Endodermal cell (in vitro differentiated cells): ENCODE measurements around the gene TSPAN17. TPM values are rescaled to one million over a fixed set of nuclear protein-coding genes. Genes with fewer than 3 reads are reported as not detected.
A peak's percentile ranks its signal among the peaks of the same experiment; 100 is the strongest.

Experiments used
- DNase-seq: peaks from one replicate; pipeline ENCODE4 v3.0.0-alpha.2; 2017
- H3K27ac ChIP-seq: 2 replicates; pipeline ENCODE4 v1.5.1; 2013; ENCODE audit warnings: mild to moderate bottlenecking, low read depth, low read length, moderate library complexity
- H3K27me3 ChIP-seq: 2 replicates; pipeline ENCODE4 v1.6.1; 2013; ENCODE audit warnings: mild to moderate bottlenecking, low read length, moderate library complexity; ENCODE audit not compliant: insufficient read depth, control insufficient read depth, poor library complexity, severe bottlenecking
- H3K36me3 ChIP-seq: 2 replicates; pipeline ENCODE4 v1.7.0; 2013; ENCODE audit warnings: mild to moderate bottlenecking, low read length, moderate library complexity; ENCODE audit not compliant: control insufficient read depth, insufficient read depth
- H3K4me1 ChIP-seq: one replicate; pipeline ENCODE4 v1.7.0; 2013; ENCODE audit warnings: low read length; ENCODE audit not compliant: control insufficient read depth, insufficient read depth
- H3K4me3 ChIP-seq: 2 replicates; pipeline ENCODE4 v1.5.1; 2013; ENCODE audit warnings: mild to moderate bottlenecking, low read length, moderate library complexity
- H3K9ac ChIP-seq: 2 replicates; pipeline ENCODE4 v1.6.1; 2013; ENCODE audit warnings: mild to moderate bottlenecking, low read length, moderate library complexity; ENCODE audit not compliant: poor library complexity, severe bottlenecking; ENCODE audit errors: extremely low read depth
- H3K9me3 ChIP-seq: 2 replicates; pipeline ENCODE4 v1.6.1; 2013; ENCODE audit warnings: mild to moderate bottlenecking, low read length, moderate library complexity; ENCODE audit not compliant: control insufficient read depth
- H3K27ac Mint-ChIP-seq: 2 replicates; pipeline ENCODE4 v1.8.0; 2020; ENCODE audit warnings: mixed read lengths
- H3K27me3 Mint-ChIP-seq: 2 replicates; pipeline ENCODE4 v1.8.0; 2021; ENCODE audit warnings: mild to moderate bottlenecking, mixed read lengths; ENCODE audit not compliant: insufficient read depth
- H3K36me3 Mint-ChIP-seq: 2 replicates; pipeline ENCODE4 v1.8.0; 2020; ENCODE audit warnings: low read depth, mixed read lengths
- H3K4me1 Mint-ChIP-seq: 2 replicates; pipeline ENCODE4 v1.8.0; 2020; ENCODE audit warnings: mixed read lengths
- H3K4me3 Mint-ChIP-seq: 2 replicates; pipeline ENCODE4 v1.8.0; 2020; ENCODE audit warnings: mild to moderate bottlenecking, moderate library complexity, mixed read lengths
- H3K9me3 Mint-ChIP-seq: 2 replicates; pipeline ENCODE4 v1.8.0; 2020; ENCODE audit warnings: mild to moderate bottlenecking, mixed read lengths
- WGBS, 2 experiments: methylation state at CpG; one replicate each; pipeline versions ENCODE4 v1.1.5 to v1.1.7; 2013; ENCODE audit warnings: missing lambda C conversion rate in 2 of 2, mixed read lengths in 1 of 2; ENCODE audit not compliant: insufficient coverage in 1 of 2, insufficient read length in 1 of 2; 5-methylcytosine and 5-hydroxymethylcytosine counted together
- total RNA-seq, 2 donors: library from RNA; stranded (reverse); fragmentation: NEBNext Ultra II Directional in 1 of 2; extraction: Animal tissue kit (Norgen Biotek cat#: 25700) in 1 of 2; gene quantifications; 2 replicates in 1 of 2; 3 replicates in 1 of 2; pipeline ENCODE4 v1.2.1, GENCODE V29; 2021
- TF ChIP-seq, protein P1 (sequence below): fragments of 200-600 bp; sonication (generic); conservative IDR thresholded peaks from 2 replicates; pipeline ENCODE4 v1.5.0; 2021; ENCODE audit warnings: antibody characterized with exemption, mild to moderate bottlenecking

The TSPAN17 gene
- total RNA-seq, 2 donors from 2014 or later = 49.3 to 50.3 TPM

DNA sequence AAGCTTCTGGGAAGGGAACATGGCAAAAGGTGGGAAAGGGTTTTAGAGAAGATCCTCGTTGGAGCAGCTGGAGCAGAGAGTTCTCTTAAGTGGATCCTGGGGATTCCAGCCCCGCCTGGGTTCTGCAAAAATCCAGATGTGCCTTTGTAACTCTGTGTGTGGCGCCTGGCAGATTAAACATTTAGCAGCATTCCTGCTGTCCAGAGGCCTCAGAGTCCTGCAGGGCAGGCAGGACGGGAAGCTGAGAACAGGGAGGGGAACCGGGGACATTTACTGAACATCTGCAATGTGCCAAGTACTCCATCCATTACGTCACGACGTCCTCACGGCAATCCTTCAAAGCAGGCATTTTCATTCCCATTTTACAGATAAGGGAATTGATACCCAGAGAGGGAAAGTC is 10.9 kb upstream of the TSPAN17 start:
- no peak for DNase-seq
- no peak overlapping the region for H3K4me3 ChIP-seq
- H3K9me3 Mint-ChIP-seq = no peaks in the 10 kb centered on the region
- H3K9me3 ChIP-seq = no peaks in the 10 kb centered on the region
- no peaks in the 10 kb centered on the region for H3K36me3 Mint-ChIP-seq
- TF ChIP-seq, protein P1, sequence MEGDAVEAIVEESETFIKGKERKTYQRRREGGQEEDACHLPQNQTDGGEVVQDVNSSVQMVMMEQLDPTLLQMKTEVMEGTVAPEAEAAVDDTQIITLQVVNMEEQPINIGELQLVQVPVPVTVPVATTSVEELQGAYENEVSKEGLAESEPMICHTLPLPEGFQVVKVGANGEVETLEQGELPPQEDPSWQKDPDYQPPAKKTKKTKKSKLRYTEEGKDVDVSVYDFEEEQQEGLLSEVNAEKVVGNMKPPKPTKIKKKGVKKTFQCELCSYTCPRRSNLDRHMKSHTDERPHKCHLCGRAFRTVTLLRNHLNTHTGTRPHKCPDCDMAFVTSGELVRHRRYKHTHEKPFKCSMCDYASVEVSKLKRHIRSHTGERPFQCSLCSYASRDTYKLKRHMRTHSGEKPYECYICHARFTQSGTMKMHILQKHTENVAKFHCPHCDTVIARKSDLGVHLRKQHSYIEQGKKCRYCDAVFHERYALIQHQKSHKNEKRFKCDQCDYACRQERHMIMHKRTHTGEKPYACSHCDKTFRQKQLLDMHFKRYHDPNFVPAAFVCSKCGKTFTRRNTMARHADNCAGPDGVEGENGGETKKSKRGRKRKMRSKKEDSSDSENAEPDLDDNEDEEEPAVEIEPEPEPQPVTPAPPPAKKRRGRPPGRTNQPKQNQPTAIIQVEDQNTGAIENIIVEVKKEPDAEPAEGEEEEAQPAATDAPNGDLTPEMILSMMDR = no peak
- peaks cover 12% of the 10 kb centered on the region for H3K4me1 Mint-ChIP-seq
- no peak overlapping the region for H3K4me3 Mint-ChIP-seq
- WGBS, 2 experiments = 80 to 81% methylated on average over 9 of the region's 9 CpGs
- H3K4me1 ChIP-seq = no peaks in the 10 kb centered on the region
- H3K9ac ChIP-seq = no peak overlapping the region
- peaks cover 10% of the 10 kb centered on the region for H3K27me3 ChIP-seq
- no peak overlapping the region for H3K27ac Mint-ChIP-seq
- peaks cover 50% of the 10 kb centered on the region for H3K27me3 Mint-ChIP-seq
- no peak overlapping the region for H3K27ac ChIP-seq
- H3K36me3 ChIP-seq = no peaks in the 10 kb centered on the region

DNA sequence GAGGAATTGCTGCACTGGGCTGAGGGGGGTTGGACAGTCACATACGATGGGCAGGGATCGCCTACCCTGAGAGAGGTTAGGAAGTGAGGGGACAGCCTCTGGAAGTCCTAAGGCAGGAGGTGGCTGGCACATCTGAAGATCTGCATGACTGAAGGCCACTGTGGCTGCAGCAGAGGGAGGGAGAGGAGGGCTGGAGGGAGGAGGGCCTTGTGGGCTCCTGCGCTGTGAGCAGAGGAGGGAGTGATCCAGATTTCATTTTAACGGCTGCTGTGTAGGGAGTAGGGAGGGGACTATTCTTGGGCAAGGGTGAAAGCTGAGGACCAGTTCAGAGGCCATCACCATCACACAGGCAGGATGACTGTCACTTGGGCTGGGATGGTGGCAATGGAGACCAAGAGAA is 9.7 kb upstream of the TSPAN17 start:
- Mint-ChIP-seq H3K27ac (no peak overlapping the region), H3K4me3 (no peak overlapping the region), H3K4me1 (peaks cover 14% of the 10 kb centered on the region), H3K36me3 (no peaks in the 10 kb centered on the region), H3K27me3 (peaks cover 41% of the 10 kb centered on the region), H3K9me3 (no peaks in the 10 kb centered on the region)
- H3K27ac ChIP-seq = no peak overlapping the region
- no peaks in the 10 kb centered on the region for H3K9me3 ChIP-seq
- 50 to 74% methylated on average over 2 to 4 of the region's 4 CpGs for WGBS, 2 experiments
- H3K27me3 ChIP-seq = peaks cover 4% of the 10 kb centered on the region
- H3K36me3 ChIP-seq = no peaks in the 10 kb centered on the region
- TF ChIP-seq, protein P1 = no peak
- peak; percentile 57 for DNase-seq
- no peak overlapping the region for H3K4me3 ChIP-seq
- no peaks in the 10 kb centered on the region for H3K4me1 ChIP-seq
- H3K9ac ChIP-seq = no peak overlapping the region

DNA sequence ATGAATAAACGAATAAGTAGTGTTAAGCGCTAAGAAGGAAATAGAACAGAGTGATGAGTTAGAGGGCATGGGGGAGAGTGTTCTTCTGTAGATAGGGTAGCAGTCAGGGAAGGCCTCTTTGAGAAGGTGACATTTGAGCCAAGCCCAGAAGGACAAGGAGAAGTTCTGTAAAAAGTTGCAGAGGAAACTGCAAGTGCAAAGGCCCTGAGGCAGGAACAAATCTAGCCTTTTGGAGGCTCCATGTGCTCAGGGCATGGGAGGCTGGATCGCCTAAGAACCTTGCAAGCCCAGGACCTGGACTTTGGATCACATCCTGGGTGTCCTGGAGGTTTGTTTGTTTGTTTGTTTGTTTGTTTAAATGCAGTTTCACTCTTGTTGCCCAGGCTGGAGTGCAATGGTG is 8.8 kb upstream of the TSPAN17 start:
- peaks cover 33% of the 10 kb centered on the region for H3K27me3 Mint-ChIP-seq
- no peaks in the 10 kb centered on the region for H3K9me3 ChIP-seq
- H3K27me3 ChIP-seq = peaks cover 4% of the 10 kb centered on the region
- no peak overlapping the region for H3K9ac ChIP-seq
- no peak overlapping the region for H3K27ac ChIP-seq
- no peak overlapping the region for H3K27ac Mint-ChIP-seq
- H3K4me3 ChIP-seq = no peak overlapping the region
- no peaks in the 10 kb centered on the region for H3K36me3 ChIP-seq
- no peaks in the 10 kb centered on the region for H3K36me3 Mint-ChIP-seq
- H3K4me1 Mint-ChIP-seq = peaks cover 17% of the 10 kb centered on the region
- no peaks in the 10 kb centered on the region for H3K9me3 Mint-ChIP-seq
- TF ChIP-seq, protein P1 = no peak
- no peak for DNase-seq
- 88 to 92% methylated on average over 2 to 3 of the region's 3 CpGs for WGBS, 2 experiments
- H3K4me1 ChIP-seq = no peaks in the 10 kb centered on the region
- H3K4me3 Mint-ChIP-seq = no peak overlapping the region
